Chondrocyte (in vitro differentiated cells): ENCODE measurements around the gene ZNF593OS. TPM values are rescaled to one million over a fixed set of nuclear protein-coding genes. Genes with fewer than 3 reads are reported as not detected.

Experiments used
- DNase-seq: peaks from one replicate; pipeline ENCODE4 v3.0.0; 2021; ENCODE audit warnings: mixed read lengths, low spot score
- H3K27ac Mint-ChIP-seq: one replicate; pipeline ENCODE4 v1.8.0; 2021; ENCODE audit warnings: mild to moderate bottlenecking, moderate library complexity, mixed read lengths; ENCODE audit not compliant: unreplicated experiment
- H3K27me3 Mint-ChIP-seq: 2 replicates; pipeline ENCODE4 v1.8.0; 2021; ENCODE audit warnings: low read depth, mixed read lengths
- H3K36me3 Mint-ChIP-seq: 2 replicates; pipeline ENCODE4 v1.8.0; 2021; ENCODE audit warnings: low read depth, mixed read lengths
- H3K4me1 Mint-ChIP-seq: 2 replicates; pipeline ENCODE4 v1.8.0; 2021; ENCODE audit warnings: low read depth, mild to moderate bottlenecking, mixed read lengths
- H3K4me3 Mint-ChIP-seq: one replicate; pipeline ENCODE4 v1.8.0; 2021; ENCODE audit warnings: mild to moderate bottlenecking, moderate library complexity, mixed read lengths; ENCODE audit not compliant: unreplicated experiment
- H3K9me3 Mint-ChIP-seq: 2 replicates; pipeline ENCODE4 v1.8.0; 2021; ENCODE audit warnings: low read depth, mixed read lengths
- CTCF ChIP-seq: fragments of 200-600 bp; sonication (generic); IDR thresholded peaks from 2 replicates; pipeline ENCODE4 v1.5.0; 2021; ENCODE audit warnings: antibody characterized with exemption, mild to moderate bottlenecking, moderate library complexity
- total RNA-seq: library from RNA; stranded (reverse); gene quantifications from 3 replicates; pipeline ENCODE4 v1.2.1, GENCODE V29; 2021

Gene ZNF593OS
- total RNA-seq, 1 donor from 2014 or later = not detected

- Mint-ChIP-seq H3K9me3 (no peaks in the 10 kb centered on the region), H3K27me3 (no peaks in the 10 kb centered on the region), H3K36me3 (no peaks in the 10 kb centered on the region), H3K4me3 (no peak overlapping the region), H3K27ac (no peak overlapping the region), H3K4me1 (peaks cover 18% of the 10 kb centered on the region)
- no peak for DNase-seq
- no peak for TF ChIP-seq CTCF
Measured at GRCh38 chr1:26166719-26167281, 4.8 kb downstream of the ZNF593OS start.

GRCh38 chr1:26164861-26165842 is 6.5 kb downstream of the ZNF593OS start:
- peaks cover 12% of the 10 kb centered on the region for H3K4me1 Mint-ChIP-seq
- DNase-seq = no peak
- TF ChIP-seq CTCF = no peak
- H3K36me3 Mint-ChIP-seq = no peaks in the 10 kb centered on the region
- peak overlapping the region; percentile 32 for H3K27ac Mint-ChIP-seq
- no peaks in the 10 kb centered on the region for H3K9me3 Mint-ChIP-seq
- H3K27me3 Mint-ChIP-seq = no peaks in the 10 kb centered on the region
- H3K4me3 Mint-ChIP-seq = peak overlapping the region; percentile 64

- Mint-ChIP-seq H3K4me3 (peak overlapping the region; percentile 64), H3K4me1 (peaks cover 11% of the 10 kb centered on the region), H3K27ac (no peak overlapping the region), H3K36me3 (no peaks in the 10 kb centered on the region), H3K9me3 (no peaks in the 10 kb centered on the region), H3K27me3 (no peaks in the 10 kb centered on the region)
- peak; percentile 90 for DNase-seq
- TF ChIP-seq CTCF = peak; percentile 89
Measured at GRCh38 chr1:26164036-26164860, 7.4 kb downstream of the ZNF593OS start.

- TF ChIP-seq CTCF = no peak
- Mint-ChIP-seq H3K4me1 (peaks cover 17% of the 10 kb centered on the region), H3K27ac (no peak overlapping the region), H3K36me3 (no peaks in the 10 kb centered on the region), H3K4me3 (peak overlapping the region; percentile 33), H3K9me3 (no peaks in the 10 kb centered on the region), H3K27me3 (no peaks in the 10 kb centered on the region)
- DNase-seq = peak; percentile 17
Measured at GRCh38 chr1:26163684-26164035, 8.0 kb downstream of the ZNF593OS start.

GRCh38 chr1:26162220-26162709 is 9.4 kb downstream of the ZNF593OS start:
- H3K4me1 Mint-ChIP-seq = peaks cover 18% of the 10 kb centered on the region
- H3K9me3 Mint-ChIP-seq = no peaks in the 10 kb centered on the region
- DNase-seq = no peak
- H3K36me3 Mint-ChIP-seq = no peaks in the 10 kb centered on the region
- peak overlapping the region; percentile 69 for H3K4me3 Mint-ChIP-seq
- no peak for TF ChIP-seq CTCF
- H3K27me3 Mint-ChIP-seq = no peaks in the 10 kb centered on the region
- no peak overlapping the region for H3K27ac Mint-ChIP-seq
